ENCODE results near the gene PCNX4.

The PCNX4 gene

GRCh38 chr14:60183741-60184140 lies 92.0 kb downstream of the PCNX4 start:
- no peak for TF ChIP-seq CTCF (IDR thresholded peaks at IDR 0.05; ENCODE audit: low read depth, low read length)
- DNase-seq (ENCODE audit: extremely low read depth, low read depth) = no peak

- peak; percentile 58 for DNase-seq (ENCODE audit: extremely low read depth, low read depth)
- TF ChIP-seq CTCF (IDR thresholded peaks at IDR 0.05; ENCODE audit: low read depth, low read length) = peak; percentile 45
Observed at GRCh38 chr14:60184146-60184904, 92.6 kb downstream of the PCNX4 start.

- no peak for TF ChIP-seq CTCF (IDR thresholded peaks at IDR 0.05; ENCODE audit: low read depth, low read length)
- no peak for DNase-seq (ENCODE audit: extremely low read depth, low read depth)
Observed at GRCh38 chr14:60184905-60185555, 93.3 kb downstream of the PCNX4 start.

GRCh38 chr14:60188115-60188514 lies 96.4 kb downstream of the PCNX4 start:
- DNase-seq (ENCODE audit: extremely low read depth, low read depth) = no peak
- no peak for TF ChIP-seq CTCF (IDR thresholded peaks at IDR 0.05; ENCODE audit: low read depth, low read length)

GRCh38 chr14:60188696-60189095 lies 97.0 kb downstream of the PCNX4 start:
- TF ChIP-seq CTCF (IDR thresholded peaks at IDR 0.05; ENCODE audit: low read depth, low read length) = no peak
- no peak for DNase-seq (ENCODE audit: extremely low read depth, low read depth)

GRCh38 chr14:60189923-60190840 lies 98.5 kb downstream of the PCNX4 start:
- no peak for DNase-seq (ENCODE audit: extremely low read depth, low read depth)
- no peak for TF ChIP-seq CTCF (IDR thresholded peaks at IDR 0.05; ENCODE audit: low read depth, low read length)

All from AG09319 (cell line).